ENCODE results near the gene MANBA. TPM values are rescaled to one million over a fixed set of nuclear protein-coding genes. Genes with fewer than 3 reads are reported as not detected.

The MANBA gene
- total and polyA plus RNA-seq, 4 donors, result 19.9 to 100 (median 32.1) TPM

- Histone ChIP-seq H3K4me3 (no peak overlapping the region), H3K27ac (ENCODE audit: low read depth in 1 of 2, low read length in 1 of 2) (no peak overlapping the region), H3K9ac (ENCODE audit: insufficient read depth in 1 of 2, low read length in 2 of 2) (no peak overlapping the region), H3K36me3 (ENCODE audit: control insufficient read depth in 4 of 4, insufficient read depth in 4 of 4, low read length in 4 of 4) (peaks cover 3 to 11% (median 5%) of the 10 kb centered on the region in 4 donors), H3K9me3 (ENCODE audit: control insufficient read depth in 4 of 4, insufficient read depth in 3 of 4, low read length in 3 of 4) (no peaks in the 10 kb centered on the region), H3K27me3 (ENCODE audit: control insufficient read depth in 3 of 3, insufficient read depth in 3 of 3, low read length in 2 of 3) (no peaks in the 10 kb centered on the region), H3K4me1 (ENCODE audit: control insufficient read depth in 5 of 5, insufficient read depth in 5 of 5, low read length in 5 of 5) (no peaks in the 10 kb centered on the region)
- WGBS, 2 donors, result 74 to 76% methylated on average over 5 of the region's 5 CpGs
- DNase-seq, result no peak
- no peak for ATAC-seq (ENCODE audit: insufficient read depth, low FRiP score)
- TF ChIP-seq CTCF (IDR thresholded peaks at IDR 0.05; ENCODE audit: control extremely low read depth, extremely low read depth), result no peak
Observed at GRCh38 chr4:102657206-102657605, 103.6 kb downstream of the MANBA start.

DNA sequence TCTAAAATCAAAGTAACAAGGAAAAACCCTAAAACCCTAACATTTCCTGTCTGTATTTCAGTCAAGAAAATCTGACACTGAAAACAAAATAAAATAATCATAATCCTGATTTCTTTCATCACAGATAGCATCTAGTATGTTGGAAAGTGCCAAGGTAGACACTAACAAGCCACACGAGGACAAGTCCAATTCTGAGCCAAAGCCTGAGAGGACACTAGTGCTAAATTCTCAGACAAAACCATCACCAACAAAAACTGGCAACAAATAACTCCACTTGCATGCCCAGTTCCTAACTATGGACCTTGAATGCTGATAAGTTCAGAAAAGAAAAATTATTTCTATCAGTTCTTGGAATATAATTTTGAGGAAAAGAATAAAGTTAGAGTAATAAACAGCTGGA, 113.7 kb downstream of the MANBA start:
- Histone ChIP-seq H3K9ac (ENCODE audit: insufficient read depth in 1 of 2, low read length in 2 of 2) (no peak overlapping the region), H3K4me1 (ENCODE audit: control insufficient read depth in 5 of 5, insufficient read depth in 5 of 5, low read length in 5 of 5) (peaks cover 0 to 6% (median 0%) of the 10 kb centered on the region in 5 donors), H3K4me3 (no peak overlapping the region), H3K27ac (ENCODE audit: low read depth in 1 of 2, low read length in 1 of 2) (no peak overlapping the region), H3K9me3 (ENCODE audit: control insufficient read depth in 4 of 4, insufficient read depth in 3 of 4, low read length in 3 of 4) (no peaks in the 10 kb centered on the region), H3K27me3 (ENCODE audit: control insufficient read depth in 3 of 3, insufficient read depth in 3 of 3, low read length in 2 of 3) (no peaks in the 10 kb centered on the region), H3K36me3 (ENCODE audit: control insufficient read depth in 4 of 4, insufficient read depth in 4 of 4, low read length in 4 of 4) (peaks cover 0 to 19% (median 9%) of the 10 kb centered on the region in 4 donors)
- WGBS, 2 donors, result 74 to 87% methylated on average over 1 of the region's 1 CpG
- ATAC-seq (ENCODE audit: insufficient read depth, low FRiP score), result no peak
- no peak for TF ChIP-seq CTCF (IDR thresholded peaks at IDR 0.05; ENCODE audit: control extremely low read depth, extremely low read depth)
- DNase-seq, result no peak

GRCh38 chr4:102642631-102643298, 118.0 kb downstream of the MANBA start:
- Histone ChIP-seq H3K4me3 (no peak overlapping the region), H3K36me3 (ENCODE audit: control insufficient read depth in 4 of 4, insufficient read depth in 4 of 4, low read length in 4 of 4) (peaks cover 3 to 7% (median 5%) of the 10 kb centered on the region in 4 donors), H3K9me3 (ENCODE audit: control insufficient read depth in 4 of 4, insufficient read depth in 3 of 4, low read length in 3 of 4) (no peaks in the 10 kb centered on the region), H3K4me1 (ENCODE audit: control insufficient read depth in 5 of 5, insufficient read depth in 5 of 5, low read length in 5 of 5) (peaks cover 0 to 6% (median 0%) of the 10 kb centered on the region in 5 donors), H3K27ac (ENCODE audit: low read depth in 1 of 2, low read length in 1 of 2) (no peak overlapping the region), H3K27me3 (ENCODE audit: control insufficient read depth in 3 of 3, insufficient read depth in 3 of 3, low read length in 2 of 3) (no peaks in the 10 kb centered on the region), H3K9ac (ENCODE audit: insufficient read depth in 1 of 2, low read length in 2 of 2) (no peak overlapping the region)
- TF ChIP-seq CTCF (IDR thresholded peaks at IDR 0.05; ENCODE audit: control extremely low read depth, extremely low read depth), result no peak
- WGBS, 2 donors, result 85 to 89% methylated on average over 5 of the region's 5 CpGs
- DNase-seq (no peak), ATAC-seq (ENCODE audit: insufficient read depth, low FRiP score) (no peak)

- no peak for TF ChIP-seq CTCF (IDR thresholded peaks at IDR 0.05; ENCODE audit: control extremely low read depth, extremely low read depth)
- Histone ChIP-seq H3K9me3 (ENCODE audit: control insufficient read depth in 4 of 4, insufficient read depth in 3 of 4, low read length in 3 of 4) (no peaks in the 10 kb centered on the region), H3K27me3 (ENCODE audit: control insufficient read depth in 3 of 3, insufficient read depth in 3 of 3, low read length in 2 of 3) (no peaks in the 10 kb centered on the region), H3K9ac (ENCODE audit: insufficient read depth in 1 of 2, low read length in 2 of 2) (no peak overlapping the region), H3K4me1 (ENCODE audit: control insufficient read depth in 5 of 5, insufficient read depth in 5 of 5, low read length in 5 of 5) (peaks cover 0 to 4% (median 0%) of the 10 kb centered on the region in 5 donors), H3K36me3 (ENCODE audit: control insufficient read depth in 4 of 4, insufficient read depth in 4 of 4, low read length in 4 of 4) (peaks cover 3 to 8% (median 5%) of the 10 kb centered on the region in 4 donors), H3K4me3 (no peak overlapping the region), H3K27ac (ENCODE audit: low read depth in 1 of 2, low read length in 1 of 2) (no peak overlapping the region)
- DNase-seq, result no peak
- no peak for ATAC-seq (ENCODE audit: insufficient read depth, low FRiP score)
Observed at GRCh38 chr4:102641793-102642192, 119.0 kb downstream of the MANBA start.

All from lung (tissue), 12 donors.